GM23338 (cell line): ENCODE measurements around the gene LMF1. TPM values are rescaled to one million over a fixed set of nuclear protein-coding genes. Genes with fewer than 3 reads are reported as not detected.

Experiments
- ATAC-seq: fragments of 200-7000 bp; cut with Tn5 transposase; 3 replicates; pipeline ENCODE4 v1.9.1; 2020
- DNase-seq: peaks from one replicate; pipeline ENCODE4 v3.0.0-alpha.2; 2015; ENCODE audit warnings: low spot score
- H2AFZ ChIP-seq: fragments of 200-600 bp; sonication (generic); 2 replicates; pipeline ENCODE4 v1.8.0; 2016; ENCODE audit warnings: antibody characterized with exemption, mild to moderate bottlenecking, moderate library complexity
- H3F3A ChIP-seq: fragments of 200-600 bp; sonication (generic); replicated peaks from 2 replicates; pipeline ENCODE4 v1.8.0; 2017; ENCODE audit warnings: antibody characterized with exemption, mixed run types, low read depth
- H3K27ac ChIP-seq: fragments of 200-600 bp; sonication (generic); 2 replicates; pipeline ENCODE4 v1.6.1; 2016; ENCODE audit warnings: low read depth
- H3K27me3 ChIP-seq: fragments of 200-600 bp; sonication (generic); 2 replicates; pipeline ENCODE4 v1.8.0; 2016; ENCODE audit warnings: mild to moderate bottlenecking, mixed run types, moderate library complexity; ENCODE audit not compliant: insufficient read depth
- H3K36me3 ChIP-seq: fragments of 200-600 bp; sonication (generic); 2 replicates; pipeline ENCODE4 v1.8.0; 2016; ENCODE audit warnings: mild to moderate bottlenecking; ENCODE audit not compliant: insufficient read depth
- H3K4me1 ChIP-seq: fragments of 200-600 bp; sonication (generic); 2 replicates; pipeline ENCODE4 v1.8.0; 2016; ENCODE audit warnings: mild to moderate bottlenecking, moderate library complexity; ENCODE audit not compliant: insufficient read depth
- H3K4me2 ChIP-seq: fragments of 200-600 bp; sonication (generic); 2 replicates; pipeline ENCODE4 v1.7.1; 2017; ENCODE audit warnings: mixed run types
- H3K4me3 ChIP-seq: fragments of 200-600 bp; sonication (generic); 2 replicates; pipeline ENCODE4 v1.6.1; 2016; ENCODE audit warnings: mixed run types
- H3K79me2 ChIP-seq: fragments of 200-600 bp; sonication (generic); replicated peaks from 2 replicates; pipeline ENCODE4 v1.8.0; 2017; ENCODE audit warnings: mild to moderate bottlenecking; ENCODE audit not compliant: insufficient read depth
- H3K9me2 ChIP-seq: fragments of 200-600 bp; sonication (generic); 2 replicates; pipeline ENCODE4 v1.8.0; 2017; ENCODE audit not compliant: insufficient read depth
- H4K20me1 ChIP-seq: fragments of 200-600 bp; sonication (generic); replicated peaks from 2 replicates; pipeline ENCODE4 v1.8.0; 2017; ENCODE audit warnings: mild to moderate bottlenecking; ENCODE audit not compliant: insufficient read depth
- H3K27ac Mint-ChIP-seq: 2 replicates; pipeline ENCODE4 v1.8.0; 2020; ENCODE audit warnings: inconsistent platforms, mild to moderate bottlenecking, moderate library complexity, mixed read lengths
- H3K27me3 Mint-ChIP-seq: 3 replicates; pipeline ENCODE4 v1.8.0; 2022; ENCODE audit warnings: low read depth, mild to moderate bottlenecking, moderate library complexity, mixed read lengths, inconsistent platforms; ENCODE audit not compliant: insufficient read depth, poor library complexity
- H3K36me3 Mint-ChIP-seq: 3 replicates; pipeline ENCODE4 v1.8.0; 2021; ENCODE audit warnings: low read depth, mild to moderate bottlenecking, inconsistent platforms, moderate library complexity, mixed read lengths
- H3K4me1 Mint-ChIP-seq: 3 replicates; pipeline ENCODE4 v1.8.0; 2020; ENCODE audit warnings: mild to moderate bottlenecking, inconsistent platforms, mixed read lengths
- H3K4me3 Mint-ChIP-seq: 3 replicates; pipeline ENCODE4 v1.8.0; 2021; ENCODE audit warnings: moderate library complexity, mild to moderate bottlenecking, inconsistent platforms, mixed read lengths
- H3K9me3 Mint-ChIP-seq: 3 replicates; pipeline ENCODE4 v1.8.0; 2020; ENCODE audit warnings: moderate library complexity, mild to moderate bottlenecking, inconsistent platforms, mixed read lengths
- CREB1 ChIP-seq: fragments of 250-450 bp; sonication (Bioruptor Pico); IDR thresholded peaks from 2 replicates; pipeline ENCODE4 v1.5.0; 2020; ENCODE audit warnings: low read depth, mild to moderate bottlenecking, moderate library complexity
- CTCF ChIP-seq, 2 experiments: fragments of 200-600 bp in 1 of 2; sonication (generic) in 1 of 2; conservative IDR thresholded peaks; 2 replicates each; pipeline versions ENCODE4 v1.5.1 to v1.6.1; 2016 to 2017; ENCODE audit warnings: antibody characterized with exemption in 2 of 2, low read depth in 2 of 2, mild to moderate bottlenecking in 2 of 2, moderate library complexity in 1 of 2
- ETS1 ChIP-seq: IDR thresholded peaks from 2 replicates; pipeline ENCODE4 v1.6.1; 2016; ENCODE audit warnings: antibody characterized with exemption
- EZH2 ChIP-seq: fragments of 200-600 bp; sonication (generic); IDR thresholded peaks from one replicate; pipeline ENCODE4 v1.8.0; 2017; ENCODE audit warnings: antibody characterized with exemption, mild to moderate bottlenecking, low read depth; ENCODE audit not compliant: unreplicated experiment
- EZH2phosphoT487 ChIP-seq: fragments of 200-600 bp; sonication (generic); IDR thresholded peaks from one replicate; pipeline ENCODE4 v1.8.1; 2018; ENCODE audit warnings: antibody characterized with exemption; ENCODE audit not compliant: unreplicated experiment
- JUNB ChIP-seq: IDR thresholded peaks from one replicate; pipeline ENCODE4 v1.6.1; 2016; ENCODE audit warnings: antibody characterized with exemption; ENCODE audit not compliant: unreplicated experiment
- NANOG ChIP-seq: IDR thresholded peaks from 2 replicates; pipeline ENCODE4 v1.6.1; 2016; ENCODE audit warnings: antibody characterized with exemption, borderline replicate concordance
- POLR2AphosphoS5 ChIP-seq: IDR thresholded peaks from 2 replicates; pipeline ENCODE4 v1.6.1; 2016; ENCODE audit warnings: antibody characterized with exemption, low read depth
- REST ChIP-seq: IDR thresholded peaks from one replicate; pipeline ENCODE4 v1.6.1; 2018; ENCODE audit warnings: antibody characterized with exemption; ENCODE audit not compliant: unreplicated experiment
- STAT1 ChIP-seq: IDR thresholded peaks from one replicate; pipeline ENCODE4 v1.6.1; 2016; ENCODE audit warnings: antibody characterized with exemption; ENCODE audit not compliant: unreplicated experiment
- ZNF114 ChIP-seq: fragments of 250-450 bp; sonication (Bioruptor Pico); IDR thresholded peaks from 2 replicates; pipeline ENCODE4 v1.5.0; 2020; ENCODE audit warnings: mild to moderate bottlenecking, moderate library complexity
- ZNF331 ChIP-seq: fragments of 250-450 bp; sonication (Bioruptor Pico); IDR thresholded peaks from 2 replicates; pipeline ENCODE4 v1.5.0; 2020; ENCODE audit warnings: low read depth, mild to moderate bottlenecking, moderate library complexity
- polyA plus RNA-seq: library from polyadenylated mRNA; unstranded; fragments of >200 nt; fragmentation: Nextera tagmentation; extraction: Ambion mirVana; gene quantifications from 2 replicates; pipeline ENCODE4 v1.2.1, GENCODE V29; 2016
- total RNA-seq: library from RNA; depleted of rRNA; stranded (reverse); fragments of >200 nt; shearing (Covaris generic); gene quantifications from 2 replicates; pipeline ENCODE4 v1.2.3, GENCODE V29; 2014

Gene LMF1
- total and polyA plus RNA-seq, 2 experiments from 2014 or later, result 4.2 to 10.1 TPM

- TF ChIP-seq EZH2 (no peak), EZH2phosphoT487 (no peak), ETS1 (no peak), POLR2AphosphoS5 (no peak), ZNF114 (CRISPR knock-in tag) (no peak), CTCF (conservative IDR thresholded peaks at IDR 0.05; ENCODE audit: low read depth in 2 of 2) (no peak), REST (no peak), JUNB (no peak), STAT1 (no peak), NANOG (no peak), ZNF331 (CRISPR knock-in tag) (no peak)
These were observed 135.4 kb downstream of the LMF1 start (continued) for GRCh38 chr16:835373-835772.

- Histone ChIP-seq H3K79me2 (no peaks in the 10 kb centered on the region), H3K36me3 (0 out of 2 replicates have a peak, but pooled peaks cover 3% of the 10 kb centered on the region)
These were observed 137.4 kb downstream of the LMF1 start for GRCh38 chr16:833411-833810.

More at GRCh38 chr16:833411-833810, 137.4 kb downstream of the LMF1 start:
- Mint-ChIP-seq H3K27ac (no peak overlapping the region), H3K36me3 (peaks cover 4% of the 10 kb centered on the region; the same call in 1 of the 3 replicates), H3K4me3 (no peak overlapping the region), H3K9me3 (peaks cover 22% of the 10 kb centered on the region), H3K27me3 (peaks cover 8% of the 10 kb centered on the region), H3K4me1 (no peaks in the 10 kb centered on the region)
- H4K20me1 ChIP-seq, result no peaks in the 10 kb centered on the region
- H3K9me2 ChIP-seq, result no peaks in the 10 kb centered on the region
- no peak overlapping the region for H3K4me2 ChIP-seq
- no peaks in the 10 kb centered on the region for H3K4me1 ChIP-seq
- no peak overlapping the region for H3K27ac ChIP-seq
- no peaks in the 10 kb centered on the region for H3F3A ChIP-seq
- ATAC-seq (no peak), DNase-seq (no peak)
- H3K27me3 ChIP-seq, result no peaks in the 10 kb centered on the region
- TF ChIP-seq NANOG (no peak), JUNB (no peak), ZNF114 (CRISPR knock-in tag) (no peak), CTCF (conservative IDR thresholded peaks at IDR 0.05; ENCODE audit: low read depth in 2 of 2) (no peak), POLR2AphosphoS5 (no peak), CREB1 (CRISPR knock-in tag) (no peak)
- no peak overlapping the region for H2AFZ ChIP-seq
- no peak overlapping the region for H3K4me3 ChIP-seq
